GM12801 (cell line): Measurements from ENCODE around the gene CIB2.

Experiments used
- CTCF ChIP-seq: IDR thresholded peaks from one replicate; pipeline ENCODE4 v1.5.1; 2011; ENCODE audit warnings: control low read depth; ENCODE audit not compliant: insufficient read length; ENCODE audit errors: extremely low read depth

CIB2 gene

GRCh38 chr15:78080088-78080460 lies 51.2 kb downstream of the CIB2 start:
- no peak for TF ChIP-seq CTCF

GRCh38 chr15:78079298-78080087 lies 51.8 kb downstream of the CIB2 start:
- TF ChIP-seq CTCF: no peak

GRCh38 chr15:78077871-78078210 lies 53.4 kb downstream of the CIB2 start:
- TF ChIP-seq CTCF: no peak

GRCh38 chr15:78077053-78077870 lies 54.0 kb downstream of the CIB2 start, which contains the start of gene TBC1D2B:
TBC1D2B (minus strand) TSS chr15:78077711; CDS start chr15:78077652, 59 bp downstream.
- no peak for TF ChIP-seq CTCF

GRCh38 chr15:78076231-78077052 lies 54.8 kb downstream of the CIB2 start:
- no peak for TF ChIP-seq CTCF

- TF ChIP-seq CTCF: no peak
Measured at GRCh38 chr15:78075490-78076230, 55.6 kb downstream of the CIB2 start.
